Measurements from ENCODE around the gene LRRC9.

GRCh38 chr14:59882957-59883356 is 37.0 kb upstream of the LRRC9 start:
- TF ChIP-seq CTCF (IDR thresholded peaks at IDR 0.05) = no peak
- TF ChIP-seq POLR2A (IDR thresholded peaks at IDR 0.05) = no peak
